HL-60 (cell line): Measurements from ENCODE around the gene TBX10.

Source experiments
- DNase-seq, 2 experiments: peaks; one replicate each; pipeline ENCODE4 v3.0.0-alpha.2; 2010 to 2020; ENCODE audit warnings: low read depth in 1 of 2, low spot score in 1 of 2
- H3K27ac ChIP-seq: fragments of 250-450 bp; sonication (Bioruptor Pico); replicated peaks from 2 replicates; pipeline ENCODE4 v1.5.1; 2020; ENCODE audit warnings: mild to moderate bottlenecking, moderate library complexity
- H3K27me3 ChIP-seq: fragments of 250-450 bp; sonication (Bioruptor Pico); 2 replicates; pipeline ENCODE4 v1.5.1; 2021; ENCODE audit warnings: mild to moderate bottlenecking, moderate library complexity; ENCODE audit not compliant: insufficient read depth, poor library complexity, severe bottlenecking
- H3K4me3 ChIP-seq: replicated peaks from 2 replicates; pipeline ENCODE4 v1.5.1; 2011; ENCODE audit warnings: mild to moderate bottlenecking, control low read depth, low read length; ENCODE audit not compliant: insufficient read depth
- GABPA ChIP-seq: IDR thresholded peaks from 2 replicates; pipeline ENCODE4 v1.6.1; 2012; ENCODE audit warnings: low read depth
- POLR2AphosphoS5 ChIP-seq: IDR thresholded peaks from 2 replicates; pipeline ENCODE4 v1.6.1; 2012; ENCODE audit warnings: low read depth
- SPI1 ChIP-seq: IDR thresholded peaks from 2 replicates; pipeline ENCODE4 v1.6.1; 2012; ENCODE audit warnings: low read depth, mild to moderate bottlenecking, borderline replicate concordance
- TF ChIP-seq, protein P1 (sequence below): IDR thresholded peaks from 2 replicates; pipeline ENCODE4 v1.6.1; 2012; ENCODE audit warnings: low read depth; ENCODE audit not compliant: insufficient replicate concordance
- TF ChIP-seq, protein P2 (sequence below): IDR thresholded peaks from one replicate; pipeline ENCODE4 v1.5.1; 2011; ENCODE audit warnings: low read length, control low read depth, inconsistent platforms; ENCODE audit not compliant: insufficient read depth

TBX10 gene

DNA sequence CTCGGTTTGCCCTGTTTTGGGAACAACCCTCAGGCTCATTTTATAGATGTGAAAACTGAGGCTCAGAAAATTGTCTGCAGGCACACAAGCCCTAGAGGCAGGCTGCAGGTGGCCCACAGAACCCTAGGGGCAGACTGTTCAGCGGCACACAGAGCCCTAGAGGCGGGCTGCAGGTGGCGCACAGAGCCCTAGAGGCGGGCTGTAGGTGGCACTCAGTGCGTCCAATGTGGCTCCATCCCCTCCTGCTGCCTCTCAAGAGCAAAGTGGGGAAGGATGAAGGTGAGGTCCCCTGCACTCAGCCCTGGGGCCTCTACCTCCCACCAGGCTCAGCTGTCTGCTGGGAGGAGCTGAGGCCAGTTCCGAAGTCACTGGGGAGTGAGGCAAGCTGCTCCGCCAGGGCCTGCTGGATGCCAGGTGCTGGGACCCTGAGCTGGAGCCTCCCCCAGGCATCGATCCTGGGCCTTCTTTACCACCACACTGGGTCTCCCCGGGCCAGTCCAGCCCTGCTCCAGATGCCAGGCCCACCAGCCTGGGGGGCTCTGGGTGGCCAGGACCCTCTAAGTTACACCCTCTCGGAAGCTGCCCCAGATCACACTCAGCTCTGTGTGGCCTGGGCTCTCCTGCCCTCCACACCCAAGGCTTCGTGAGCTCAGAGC, 8.7 kb upstream of the TBX10 start:
- H3K27ac ChIP-seq = no peak overlapping the region; the same call in 1 of the 2 replicates
- no peaks in the 10 kb centered on the region for H3K27me3 ChIP-seq
- no peak overlapping the region for H3K4me3 ChIP-seq
- TF ChIP-seq SPI1 = no peak
- TF ChIP-seq, protein P1, sequence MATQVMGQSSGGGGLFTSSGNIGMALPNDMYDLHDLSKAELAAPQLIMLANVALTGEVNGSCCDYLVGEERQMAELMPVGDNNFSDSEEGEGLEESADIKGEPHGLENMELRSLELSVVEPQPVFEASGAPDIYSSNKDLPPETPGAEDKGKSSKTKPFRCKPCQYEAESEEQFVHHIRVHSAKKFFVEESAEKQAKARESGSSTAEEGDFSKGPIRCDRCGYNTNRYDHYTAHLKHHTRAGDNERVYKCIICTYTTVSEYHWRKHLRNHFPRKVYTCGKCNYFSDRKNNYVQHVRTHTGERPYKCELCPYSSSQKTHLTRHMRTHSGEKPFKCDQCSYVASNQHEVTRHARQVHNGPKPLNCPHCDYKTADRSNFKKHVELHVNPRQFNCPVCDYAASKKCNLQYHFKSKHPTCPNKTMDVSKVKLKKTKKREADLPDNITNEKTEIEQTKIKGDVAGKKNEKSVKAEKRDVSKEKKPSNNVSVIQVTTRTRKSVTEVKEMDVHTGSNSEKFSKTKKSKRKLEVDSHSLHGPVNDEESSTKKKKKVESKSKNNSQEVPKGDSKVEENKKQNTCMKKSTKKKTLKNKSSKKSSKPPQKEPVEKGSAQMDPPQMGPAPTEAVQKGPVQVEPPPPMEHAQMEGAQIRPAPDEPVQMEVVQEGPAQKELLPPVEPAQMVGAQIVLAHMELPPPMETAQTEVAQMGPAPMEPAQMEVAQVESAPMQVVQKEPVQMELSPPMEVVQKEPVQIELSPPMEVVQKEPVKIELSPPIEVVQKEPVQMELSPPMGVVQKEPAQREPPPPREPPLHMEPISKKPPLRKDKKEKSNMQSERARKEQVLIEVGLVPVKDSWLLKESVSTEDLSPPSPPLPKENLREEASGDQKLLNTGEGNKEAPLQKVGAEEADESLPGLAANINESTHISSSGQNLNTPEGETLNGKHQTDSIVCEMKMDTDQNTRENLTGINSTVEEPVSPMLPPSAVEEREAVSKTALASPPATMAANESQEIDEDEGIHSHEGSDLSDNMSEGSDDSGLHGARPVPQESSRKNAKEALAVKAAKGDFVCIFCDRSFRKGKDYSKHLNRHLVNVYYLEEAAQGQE = no peak
- TF ChIP-seq GABPA = no peak
- TF ChIP-seq, protein P2, sequence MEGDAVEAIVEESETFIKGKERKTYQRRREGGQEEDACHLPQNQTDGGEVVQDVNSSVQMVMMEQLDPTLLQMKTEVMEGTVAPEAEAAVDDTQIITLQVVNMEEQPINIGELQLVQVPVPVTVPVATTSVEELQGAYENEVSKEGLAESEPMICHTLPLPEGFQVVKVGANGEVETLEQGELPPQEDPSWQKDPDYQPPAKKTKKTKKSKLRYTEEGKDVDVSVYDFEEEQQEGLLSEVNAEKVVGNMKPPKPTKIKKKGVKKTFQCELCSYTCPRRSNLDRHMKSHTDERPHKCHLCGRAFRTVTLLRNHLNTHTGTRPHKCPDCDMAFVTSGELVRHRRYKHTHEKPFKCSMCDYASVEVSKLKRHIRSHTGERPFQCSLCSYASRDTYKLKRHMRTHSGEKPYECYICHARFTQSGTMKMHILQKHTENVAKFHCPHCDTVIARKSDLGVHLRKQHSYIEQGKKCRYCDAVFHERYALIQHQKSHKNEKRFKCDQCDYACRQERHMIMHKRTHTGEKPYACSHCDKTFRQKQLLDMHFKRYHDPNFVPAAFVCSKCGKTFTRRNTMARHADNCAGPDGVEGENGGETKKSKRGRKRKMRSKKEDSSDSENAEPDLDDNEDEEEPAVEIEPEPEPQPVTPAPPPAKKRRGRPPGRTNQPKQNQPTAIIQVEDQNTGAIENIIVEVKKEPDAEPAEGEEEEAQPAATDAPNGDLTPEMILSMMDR = peak; percentile 33
- peak; percentile 44 to 51 for DNase-seq

DNA sequence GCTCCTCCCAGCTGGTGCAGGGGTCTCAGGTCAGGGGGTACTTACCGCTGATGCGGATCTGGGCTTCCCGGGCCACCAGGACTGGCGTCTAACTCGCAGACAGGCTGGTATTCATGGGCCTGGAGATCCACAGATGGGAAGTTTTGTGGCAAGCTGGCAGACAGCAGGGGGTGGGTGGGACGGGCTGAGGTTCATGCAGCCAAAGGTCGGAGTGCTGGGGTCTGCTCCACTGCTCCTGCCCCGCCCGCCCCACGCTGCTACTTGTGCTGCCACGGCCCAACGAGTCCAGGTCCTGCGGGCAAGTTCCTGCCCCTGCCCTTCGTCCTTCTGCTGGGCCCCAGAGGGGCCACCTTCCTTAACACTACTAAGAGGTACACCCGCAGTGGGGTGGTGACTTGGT, 7.9 kb upstream of the TBX10 start:
- no peaks in the 10 kb centered on the region for H3K27me3 ChIP-seq
- peak overlapping the region; percentile 31; the same call in 1 of the 2 replicates for H3K27ac ChIP-seq
- TF ChIP-seq POLR2AphosphoS5 = no peak
- no peak for TF ChIP-seq GABPA
- TF ChIP-seq, protein P1 = no peak
- no peak for TF ChIP-seq SPI1
- TF ChIP-seq, protein P2 = no peak
- no peak for DNase-seq
- H3K4me3 ChIP-seq = no peak overlapping the region

DNA sequence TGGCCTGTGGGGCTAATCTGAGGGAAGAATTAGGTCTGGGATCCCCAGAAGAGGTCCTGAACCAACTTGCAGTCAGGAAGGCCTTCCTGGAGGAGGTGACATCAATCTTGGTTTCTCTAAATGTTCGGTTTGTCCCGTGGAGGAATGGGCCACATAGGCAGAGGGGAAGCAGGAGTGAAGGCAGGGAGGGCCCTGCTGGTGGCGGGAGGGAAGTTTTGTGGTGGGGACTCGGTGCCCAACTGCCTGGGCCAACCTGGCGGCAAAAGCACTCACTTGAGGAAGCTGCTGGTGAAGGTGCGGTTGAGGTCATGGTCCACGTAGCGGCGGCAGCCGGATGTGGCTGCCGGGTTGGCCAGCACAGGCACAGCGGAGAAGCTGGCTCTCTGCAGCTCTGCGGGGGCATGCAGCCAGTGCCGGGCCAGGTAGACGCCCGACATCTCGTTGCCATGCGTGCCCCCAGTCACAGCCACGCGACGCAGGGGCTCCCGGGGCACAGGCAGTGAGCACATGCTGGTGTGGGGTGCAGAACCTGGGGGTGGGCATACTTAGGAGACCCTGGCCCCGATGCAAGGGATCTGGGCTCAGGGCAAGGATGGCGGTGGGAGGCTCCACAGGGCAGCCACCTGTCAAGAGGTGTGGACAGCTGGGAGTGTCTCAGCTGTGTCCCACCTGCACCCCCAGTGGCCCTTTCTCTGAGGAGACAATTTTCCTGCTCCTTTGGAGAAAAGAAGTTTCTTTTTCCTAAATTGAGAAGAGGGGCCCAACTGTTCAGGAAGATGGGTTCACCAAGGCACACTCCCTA, 7.2 kb upstream of the TBX10 start:
- Histone ChIP-seq H3K4me3 (no peak overlapping the region), H3K27me3 (no peaks in the 10 kb centered on the region), H3K27ac (peak overlapping the region; percentile 46)
- DNase-seq = peak; percentile 91 to 94
- TF ChIP-seq SPI1 (peak; percentile 38; the same call in 1 of the 2 replicates), GABPA (no peak; the same call in 1 of the 2 replicates), POLR2AphosphoS5 (peak; percentile 89)
- TF ChIP-seq, protein P2 = no peak
